H9 (cell line): ENCODE measurements around the gene UBXN7. TPM values are rescaled to one million over a fixed set of nuclear protein-coding genes. Genes with fewer than 3 reads are reported as not detected.

ENCODE experiments used
- DNase-seq: peaks from one replicate; pipeline ENCODE4 v3.0.0-alpha.2; 2017
- H2AFZ ChIP-seq: one replicate; pipeline ENCODE4 v1.6.1; 2013; ENCODE audit warnings: mild to moderate bottlenecking, low read length, control low read depth, moderate library complexity
- H2AK5ac ChIP-seq: 2 replicates; pipeline ENCODE4 v1.6.1; 2013; ENCODE audit warnings: low read length, control low read depth, mixed read lengths; ENCODE audit not compliant: insufficient read length
- H2BK120ac ChIP-seq: one replicate; pipeline ENCODE4 v1.6.1; 2013; ENCODE audit warnings: low read depth, mild to moderate bottlenecking, low read length, control low read depth, inconsistent platforms; ENCODE audit not compliant: poor library complexity, severe bottlenecking
- H2BK12ac ChIP-seq: 2 replicates; pipeline ENCODE4 v1.6.1; 2013; ENCODE audit warnings: low read length, control low read depth, mixed read lengths, low read depth; ENCODE audit not compliant: insufficient read length
- H2BK15ac ChIP-seq: 2 replicates; pipeline ENCODE4 v1.6.1; 2013; ENCODE audit warnings: low read depth, low read length, control low read depth
- H2BK20ac ChIP-seq: one replicate; pipeline ENCODE4 v1.6.1; 2013; ENCODE audit warnings: low read depth, mild to moderate bottlenecking, low read length, control low read depth, inconsistent platforms; ENCODE audit not compliant: poor library complexity, severe bottlenecking
- H2BK5ac ChIP-seq: 2 replicates; pipeline ENCODE4 v1.6.1; 2013; ENCODE audit warnings: low read length, control low read depth, mixed read lengths; ENCODE audit not compliant: insufficient read length
- H3K14ac ChIP-seq: 2 replicates; pipeline ENCODE4 v1.6.1; 2013; ENCODE audit warnings: low read length, control low read depth; ENCODE audit not compliant: insufficient read depth
- H3K18ac ChIP-seq: 2 replicates; pipeline ENCODE4 v1.6.1; 2013; ENCODE audit warnings: low read depth, mild to moderate bottlenecking, mixed read lengths, low read length, control low read depth; ENCODE audit not compliant: insufficient read length
- H3K23ac ChIP-seq: 2 replicates; pipeline ENCODE4 v1.6.1; 2013; ENCODE audit warnings: low read length, control low read depth, mixed read lengths, low read depth; ENCODE audit not compliant: insufficient read length
- H3K23me2 ChIP-seq: 2 replicates; pipeline ENCODE4 v1.6.1; 2013; ENCODE audit warnings: low read depth, mild to moderate bottlenecking, mixed read lengths, low read length, control low read depth; ENCODE audit not compliant: insufficient read length, poor library complexity, severe bottlenecking
- H3K27ac ChIP-seq: 2 replicates; pipeline ENCODE4 v1.5.1; 2013; ENCODE audit warnings: low read length, control low read depth, mixed read lengths, low read depth; ENCODE audit not compliant: insufficient read length
- H3K27me3 ChIP-seq: 2 replicates; pipeline ENCODE4 v1.6.1; 2013; ENCODE audit warnings: low read length, control low read depth, inconsistent platforms; ENCODE audit not compliant: insufficient read depth
- H3K4ac ChIP-seq: 2 replicates; pipeline ENCODE4 v1.6.1; 2013; ENCODE audit warnings: low read depth, mild to moderate bottlenecking, control low read depth, inconsistent platforms, low read length, moderate library complexity
- H3K4me1 ChIP-seq: 2 replicates; pipeline ENCODE4 v1.6.1; 2013; ENCODE audit warnings: low read length, control low read depth, inconsistent platforms; ENCODE audit not compliant: insufficient read depth
- H3K4me2 ChIP-seq: 2 replicates; pipeline ENCODE4 v1.6.1; 2013; ENCODE audit warnings: low read length, control low read depth, mixed read lengths; ENCODE audit not compliant: insufficient read length, insufficient read depth
- H3K56ac ChIP-seq: 2 replicates; pipeline ENCODE4 v1.6.1; 2013; ENCODE audit warnings: low read depth, mild to moderate bottlenecking, mixed read lengths, low read length, control low read depth; ENCODE audit not compliant: insufficient read length
- H3K79me1 ChIP-seq: 2 replicates; pipeline ENCODE4 v1.6.1; 2013; ENCODE audit warnings: low read depth, mild to moderate bottlenecking, moderate library complexity, low read length, control low read depth, inconsistent platforms; ENCODE audit not compliant: insufficient read depth, poor library complexity, severe bottlenecking
- H3K79me2 ChIP-seq: 2 replicates; pipeline ENCODE4 v1.6.1; 2013; ENCODE audit warnings: low read length, control low read depth, inconsistent platforms; ENCODE audit not compliant: insufficient read depth
- H3K9ac ChIP-seq: 2 replicates; pipeline ENCODE4 v1.6.1; 2013; ENCODE audit warnings: low read length, control low read depth, mixed read lengths; ENCODE audit not compliant: insufficient read length; ENCODE audit errors: extremely low read depth
- H3K9me3 ChIP-seq: one replicate; pipeline ENCODE4 v1.6.1; 2013; ENCODE audit warnings: low read depth, low read length, inconsistent platforms; ENCODE audit not compliant: control insufficient read depth
- H3T11ph ChIP-seq: one replicate; pipeline ENCODE4 v1.6.1; 2013; ENCODE audit warnings: mild to moderate bottlenecking, low read length, control low read depth, inconsistent platforms
- H4K20me1 ChIP-seq: one replicate; pipeline ENCODE4 v1.6.1; 2013; ENCODE audit not compliant: control insufficient read depth, insufficient read length, insufficient read depth
- H4K5ac ChIP-seq: 2 replicates; pipeline ENCODE4 v1.6.1; 2013; ENCODE audit warnings: low read depth, mild to moderate bottlenecking, mixed read lengths, low read length, control low read depth; ENCODE audit not compliant: insufficient read length
- H4K8ac ChIP-seq: replicated peaks from 2 replicates; pipeline ENCODE4 v1.6.1; 2013; ENCODE audit warnings: low read length, control low read depth, mixed read lengths, low read depth; ENCODE audit not compliant: insufficient read length
- H4K91ac ChIP-seq: 2 replicates; pipeline ENCODE4 v1.6.1; 2013; ENCODE audit warnings: low read depth, mild to moderate bottlenecking, moderate library complexity, mixed read lengths, low read length, control low read depth; ENCODE audit not compliant: insufficient read length
- H3K27ac Mint-ChIP-seq, 3 experiments: 2 replicates in 2 of 3; 3 replicates in 1 of 3; pipeline ENCODE4 v1.8.0; 2020 to 2021; ENCODE audit warnings: mixed read lengths in 3 of 3, mild to moderate bottlenecking in 1 of 3, moderate library complexity in 1 of 3
- H3K27me3 Mint-ChIP-seq: 2 replicates; pipeline ENCODE4 v1.8.0; 2021; ENCODE audit warnings: low read depth, mild to moderate bottlenecking, moderate library complexity, mixed read lengths
- H3K36me3 Mint-ChIP-seq, 3 experiments: 2 replicates in 2 of 3; 3 replicates in 1 of 3; pipeline ENCODE4 v1.8.0; 2020 to 2021; ENCODE audit warnings: low read depth in 3 of 3, mixed read lengths in 3 of 3; ENCODE audit not compliant: insufficient read depth in 1 of 3
- H3K4me1 Mint-ChIP-seq, 2 experiments: 2 replicates each; pipeline ENCODE4 v1.8.0; 2020; ENCODE audit warnings: mixed read lengths in 2 of 2
- H3K4me3 Mint-ChIP-seq, 2 experiments: 2 replicates in 1 of 2; 3 replicates in 1 of 2; pipeline ENCODE4 v1.8.0; 2020 to 2021; ENCODE audit warnings: mild to moderate bottlenecking in 2 of 2, mixed read lengths in 2 of 2, moderate library complexity in 1 of 2
- H3K9me3 Mint-ChIP-seq, 2 experiments: 2 replicates in 1 of 2; 3 replicates in 1 of 2; pipeline ENCODE4 v1.8.0; 2020; ENCODE audit warnings: mild to moderate bottlenecking in 2 of 2, mixed read lengths in 2 of 2, moderate library complexity in 1 of 2
- WGBS: extraction: QIAGEN DNeasy Blood & Tissue Kit; methylation state at CpG from one replicate; pipeline ENCODE4 v1.1.7; 2013; ENCODE audit warnings: missing lambda C conversion rate, low lambda C conversion rate, mixed read lengths; ENCODE audit not compliant: insufficient read length; ENCODE audit errors: extremely low coverage; 5-methylcytosine and 5-hydroxymethylcytosine counted together
- total RNA-seq: library from RNA; stranded (reverse); gene quantifications from 2 replicates; pipeline ENCODE4 v1.2.1, GENCODE V29; 2021
- TF ChIP-seq, protein P1 (sequence below): fragments of 200-600 bp; sonication (generic); conservative IDR thresholded peaks from 3 replicates; pipeline ENCODE4 v1.8.0; 2021; ENCODE audit warnings: antibody characterized with exemption, mild to moderate bottlenecking

UBXN7 gene
- total RNA-seq, 1 experiment from 2014 or later: 110 TPM

DNA sequence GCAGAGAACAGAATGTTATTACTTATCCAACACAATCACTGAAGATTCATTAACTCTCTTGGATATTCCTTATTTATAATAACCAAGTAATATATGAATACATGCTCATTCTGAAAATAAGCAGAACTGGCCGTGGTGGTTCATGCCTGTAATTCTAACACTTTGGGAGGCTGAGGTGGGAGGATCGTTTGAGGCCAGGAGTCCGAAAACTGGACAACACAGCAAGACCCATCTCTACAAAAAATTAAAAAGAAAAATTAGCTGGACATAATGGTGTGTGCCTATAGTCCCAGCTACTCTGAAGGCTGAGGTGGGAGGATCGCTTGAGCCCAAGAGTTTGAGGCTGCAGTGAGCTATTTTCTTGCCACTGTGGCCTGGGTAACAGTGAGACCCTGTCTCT lies 45.5 kb upstream of the UBXN7 start:
- no peaks in the 10 kb centered on the region for H3K4me1 Mint-ChIP-seq
- peaks cover 28 to 80% (median 69%) of the 10 kb centered on the region in 3 experiments; a peak in 6 of 7 replicates for H3K36me3 Mint-ChIP-seq
- H3K4me3 Mint-ChIP-seq: no peak overlapping the region
- H4K20me1 ChIP-seq: no peaks in the 10 kb centered on the region
- no peak overlapping the region for H2BK12ac ChIP-seq
- no peaks in the 10 kb centered on the region for H3K23me2 ChIP-seq
- H3K4me1 ChIP-seq: no peaks in the 10 kb centered on the region
- H3K4me2 ChIP-seq: no peak overlapping the region
- H4K91ac ChIP-seq: no peak overlapping the region
- H3K9me3 Mint-ChIP-seq: no peaks in the 10 kb centered on the region
- no peak overlapping the region for H2BK20ac ChIP-seq
- no peak overlapping the region for H3K56ac ChIP-seq
- H3K27ac ChIP-seq: no peak overlapping the region
- H3K4ac ChIP-seq: no peak overlapping the region
- H3K27me3 ChIP-seq: no peaks in the 10 kb centered on the region
- no CpG with 5 or more reads among the region's 4 CpGs for WGBS
- H2BK120ac ChIP-seq: no peak overlapping the region
- H3K18ac ChIP-seq: no peak overlapping the region
- H4K5ac ChIP-seq: no peak overlapping the region
- no peak overlapping the region for H3K23ac ChIP-seq
- H3K27me3 Mint-ChIP-seq: no peaks in the 10 kb centered on the region
- H3K9me3 ChIP-seq: no peaks in the 10 kb centered on the region
- H3K9ac ChIP-seq: no peak overlapping the region
- H3K27ac Mint-ChIP-seq: no peak overlapping the region
- no peaks in the 10 kb centered on the region for H3K79me2 ChIP-seq
- no peak for DNase-seq
- TF ChIP-seq, protein P1, sequence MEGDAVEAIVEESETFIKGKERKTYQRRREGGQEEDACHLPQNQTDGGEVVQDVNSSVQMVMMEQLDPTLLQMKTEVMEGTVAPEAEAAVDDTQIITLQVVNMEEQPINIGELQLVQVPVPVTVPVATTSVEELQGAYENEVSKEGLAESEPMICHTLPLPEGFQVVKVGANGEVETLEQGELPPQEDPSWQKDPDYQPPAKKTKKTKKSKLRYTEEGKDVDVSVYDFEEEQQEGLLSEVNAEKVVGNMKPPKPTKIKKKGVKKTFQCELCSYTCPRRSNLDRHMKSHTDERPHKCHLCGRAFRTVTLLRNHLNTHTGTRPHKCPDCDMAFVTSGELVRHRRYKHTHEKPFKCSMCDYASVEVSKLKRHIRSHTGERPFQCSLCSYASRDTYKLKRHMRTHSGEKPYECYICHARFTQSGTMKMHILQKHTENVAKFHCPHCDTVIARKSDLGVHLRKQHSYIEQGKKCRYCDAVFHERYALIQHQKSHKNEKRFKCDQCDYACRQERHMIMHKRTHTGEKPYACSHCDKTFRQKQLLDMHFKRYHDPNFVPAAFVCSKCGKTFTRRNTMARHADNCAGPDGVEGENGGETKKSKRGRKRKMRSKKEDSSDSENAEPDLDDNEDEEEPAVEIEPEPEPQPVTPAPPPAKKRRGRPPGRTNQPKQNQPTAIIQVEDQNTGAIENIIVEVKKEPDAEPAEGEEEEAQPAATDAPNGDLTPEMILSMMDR: no peak
- no peak overlapping the region for H2BK5ac ChIP-seq
- H4K8ac ChIP-seq: no peak overlapping the region
- H2BK15ac ChIP-seq: no peak overlapping the region
- no peak overlapping the region for H2AFZ ChIP-seq
- H3K14ac ChIP-seq: no peak overlapping the region
- H3T11ph ChIP-seq: no peak overlapping the region
- no peaks in the 10 kb centered on the region for H3K79me1 ChIP-seq
- H2AK5ac ChIP-seq: no peak overlapping the region
